CD4-positive, alpha-beta T cell treated with Interleukin-12 subunit alpha and Interleukin-12 subunit beta, for 1 hour (primary cell): ENCODE results near the gene UPK1B.
"Not testable (repeated sequence)": the region's sequence is repeated elsewhere in the genome, so short reads cannot be mapped to it uniquely, and the experiment has no call there.

Experiments used
- DNase-seq: peaks from one replicate; pipeline ENCODE4 v3.0.0-alpha.2; 2020

The UPK1B gene

DNA sequence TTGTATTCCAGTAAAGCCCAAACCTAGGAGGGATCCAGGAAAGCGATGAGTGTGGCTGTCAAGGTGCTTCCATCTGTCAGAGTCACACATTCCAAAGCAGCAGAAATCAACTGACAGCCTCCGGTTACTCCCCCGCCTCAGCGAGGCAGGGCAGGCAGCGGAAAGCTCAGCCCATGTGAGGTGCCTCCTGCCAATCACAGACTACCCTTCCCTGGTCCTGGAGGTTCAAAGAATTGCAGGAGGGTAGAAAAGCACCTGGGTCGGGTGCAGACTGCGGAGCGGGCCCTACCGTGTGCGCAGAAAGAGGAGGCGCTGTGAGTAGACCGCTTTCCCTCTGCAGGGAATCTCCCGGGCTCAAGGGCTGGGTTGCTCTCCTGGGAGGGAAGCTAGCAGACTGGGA, at the start of gene UPK1B:
UPK1B (plus strand) TSS at position 274 of the 400 bp plus-strand sequence. CDS start 13,144 bp downstream, outside the sequence.
- no peak for DNase-seq

DNA sequence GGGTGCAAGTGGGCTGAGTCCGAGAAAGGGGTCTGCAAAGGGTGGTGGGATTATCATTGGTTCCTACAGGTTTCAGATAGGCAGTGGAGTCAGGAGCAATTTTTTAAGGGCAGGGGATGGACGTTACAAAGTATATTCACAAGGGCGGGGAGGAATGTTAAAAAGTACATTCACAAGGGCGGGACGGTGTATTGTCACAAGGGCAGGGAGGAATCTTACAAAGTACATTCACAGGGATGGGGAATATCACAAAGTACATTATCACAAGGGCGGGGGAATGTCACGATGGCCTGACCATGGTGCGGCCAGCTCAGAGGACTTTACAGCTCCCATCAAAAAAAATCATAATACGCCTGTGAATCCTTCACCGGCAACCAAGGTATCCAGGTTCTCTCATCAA, 48.1 kb upstream of the UPK1B start:
- no peak for DNase-seq

DNA sequence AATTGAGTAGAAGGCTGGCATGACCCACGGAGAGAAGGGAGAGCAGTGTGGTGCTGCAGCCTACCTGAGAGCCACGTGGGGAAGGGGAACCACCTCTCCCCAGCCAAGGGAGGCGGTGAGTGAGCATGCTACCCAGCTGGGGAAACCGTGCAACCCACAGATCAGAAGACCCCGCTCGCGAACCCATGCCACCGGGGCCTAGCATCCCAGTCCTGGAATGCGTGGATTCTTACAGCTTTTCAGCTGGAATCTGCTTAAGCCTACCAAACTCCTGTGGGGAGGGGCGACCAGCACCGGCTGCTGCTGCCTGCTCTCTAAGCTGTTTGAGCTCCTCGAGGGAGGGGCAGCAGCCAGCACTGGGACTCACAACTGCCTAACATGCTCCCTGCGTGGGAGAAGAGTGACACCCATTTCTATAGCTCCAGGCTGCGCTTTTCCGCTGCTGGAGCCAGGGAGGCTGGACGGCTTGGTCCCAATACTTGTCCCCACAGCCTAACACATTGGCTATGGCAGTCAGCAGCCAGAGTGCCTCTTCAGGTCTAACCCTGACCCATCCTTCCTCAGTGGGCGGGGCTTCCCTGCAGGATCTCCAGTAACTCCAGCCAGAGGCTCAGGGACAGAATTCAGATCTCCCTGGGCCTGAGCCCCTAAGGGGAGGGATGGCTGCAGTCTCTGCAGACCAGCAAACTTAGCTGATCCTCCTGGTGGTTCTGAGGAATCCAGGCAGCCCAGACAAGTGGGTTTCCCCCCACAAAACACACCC, 47.5 kb upstream of the UPK1B start:
- no peak for DNase-seq

DNA sequence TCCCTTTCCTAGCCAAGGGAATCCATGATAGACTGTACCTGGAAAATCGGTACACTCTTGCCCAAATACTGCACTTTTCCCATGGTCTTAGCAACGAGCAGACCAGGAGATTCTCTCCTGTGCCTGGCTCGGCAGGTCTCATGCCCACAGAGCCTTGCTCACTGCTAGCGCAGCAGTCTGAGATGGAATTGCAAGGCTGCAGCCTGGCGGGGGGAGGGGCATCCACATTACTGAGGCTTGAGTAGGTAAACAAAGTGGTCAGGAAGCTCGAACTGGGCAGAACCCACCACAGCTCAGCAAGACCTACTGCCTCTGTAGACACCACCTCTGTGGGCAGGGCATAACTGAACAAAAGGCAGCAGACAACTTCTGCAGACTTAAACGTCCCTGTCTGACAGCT, 43.1 kb upstream of the UPK1B start:
- DNase-seq, result not testable (repeated sequence)

DNA sequence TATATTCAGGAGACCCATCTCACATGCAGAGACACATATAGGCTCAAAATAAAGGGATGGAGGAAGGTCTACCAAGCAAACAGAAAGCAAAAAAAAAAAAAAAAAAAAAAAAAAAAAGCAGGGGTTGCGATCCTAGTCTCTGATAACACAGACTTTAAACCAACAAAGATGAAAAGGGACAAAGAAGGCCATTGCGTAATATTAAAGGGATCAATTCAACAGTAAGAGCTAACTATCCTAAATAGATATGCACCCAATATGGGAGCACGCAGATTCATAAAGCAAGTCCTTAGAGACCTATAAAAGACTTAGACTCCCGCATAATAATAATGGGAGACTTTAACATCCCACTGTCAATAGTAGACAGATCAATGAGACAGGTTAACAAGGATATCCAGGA, 41.1 kb upstream of the UPK1B start:
- not testable (repeated sequence) for DNase-seq

DNA sequence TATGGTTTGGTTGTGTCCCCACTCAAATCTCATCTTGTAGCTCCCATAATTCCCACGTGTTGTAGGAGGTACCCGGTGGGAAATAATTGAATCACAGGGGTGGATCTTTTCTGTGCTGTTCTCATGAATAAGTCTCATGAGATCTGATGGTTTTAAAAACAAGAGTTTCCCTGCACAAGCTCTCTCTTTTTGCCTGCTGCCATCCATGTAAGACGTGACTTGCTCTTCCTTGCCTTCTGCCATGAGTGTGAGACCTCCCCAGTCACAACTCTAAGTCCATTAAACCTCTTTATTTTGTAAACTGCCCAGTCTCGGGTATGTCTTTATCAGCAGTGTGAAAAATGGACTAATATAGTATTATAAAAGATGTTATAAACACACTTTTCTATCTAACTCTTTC, 34.0 kb upstream of the UPK1B start:
- DNase-seq, result not testable (repeated sequence)

DNA sequence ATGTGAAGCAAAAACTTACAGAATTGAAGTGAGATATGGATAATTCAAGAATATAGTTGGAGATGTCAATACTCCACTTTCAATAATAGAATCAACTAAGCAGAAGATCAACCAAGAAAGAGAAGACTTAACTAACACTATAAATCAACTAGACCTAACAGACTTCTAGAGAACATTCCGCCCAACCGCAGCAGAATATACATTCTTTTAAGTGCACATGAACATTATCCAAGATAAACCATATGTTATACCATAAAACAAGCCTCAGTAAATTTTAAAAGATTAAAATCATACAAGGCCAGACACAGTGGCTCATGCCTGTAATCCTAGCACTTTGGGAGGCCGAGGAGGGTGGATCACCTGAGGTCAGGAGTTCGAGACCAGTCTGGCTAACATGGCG, 32.9 kb upstream of the UPK1B start:
- no peak for DNase-seq

DNA sequence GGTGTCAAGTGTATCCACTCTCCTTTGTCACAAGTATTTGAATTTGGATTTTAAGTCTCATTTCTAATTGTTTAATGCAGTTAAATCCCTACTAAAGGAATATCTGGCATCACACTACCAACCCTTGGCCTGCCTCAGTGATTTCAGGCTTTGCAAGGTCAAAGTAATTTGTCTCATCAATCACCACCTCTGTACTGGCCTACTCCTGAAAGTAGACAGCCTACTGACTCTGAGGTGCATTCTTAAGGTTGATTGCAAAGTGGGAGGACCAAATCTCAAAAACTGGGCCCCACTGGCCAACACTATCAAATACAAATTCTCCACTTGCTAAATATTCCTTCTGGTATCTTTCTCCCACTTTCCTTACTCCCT, 28.3 kb upstream of the UPK1B start:
- DNase-seq, result no peak

DNA sequence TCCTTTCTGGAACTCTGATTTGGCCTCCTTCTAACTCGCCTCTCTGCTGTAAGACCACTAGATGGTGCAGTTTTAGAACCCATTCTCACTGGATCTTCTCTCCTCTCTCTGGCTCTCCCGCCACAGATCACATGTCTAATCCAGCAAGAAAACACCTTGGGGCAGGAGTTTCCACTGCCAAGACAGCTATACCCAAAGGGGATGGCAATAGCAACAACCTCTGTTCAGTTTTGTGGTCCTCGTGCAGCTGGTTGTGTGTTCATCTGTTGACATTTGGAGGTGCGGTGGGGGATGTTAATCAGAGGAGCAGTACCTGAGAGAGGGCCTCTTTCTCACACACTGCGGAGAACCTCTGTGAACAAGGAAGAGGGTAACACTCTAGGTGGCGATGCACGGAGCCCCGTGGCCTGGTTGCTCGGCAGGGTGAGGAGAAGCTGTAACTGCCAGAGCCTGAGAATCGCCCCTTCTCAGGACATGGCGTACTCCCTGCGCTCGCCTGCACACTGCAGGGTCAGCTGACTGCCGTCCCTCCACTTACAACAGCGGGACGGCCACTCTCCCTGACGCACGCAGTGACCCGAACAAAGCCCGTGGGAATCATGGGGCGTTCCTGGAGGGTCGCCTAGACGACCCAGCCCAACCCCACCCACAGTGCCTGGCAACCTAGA, 27.8 kb upstream of the UPK1B start, which contains the start of gene TEX55:
TEX55 (plus strand) TSS at position 666 of the 668 bp plus-strand sequence. CDS start 25 bp downstream, outside the sequence.
- DNase-seq, result peak; percentile 15

DNA sequence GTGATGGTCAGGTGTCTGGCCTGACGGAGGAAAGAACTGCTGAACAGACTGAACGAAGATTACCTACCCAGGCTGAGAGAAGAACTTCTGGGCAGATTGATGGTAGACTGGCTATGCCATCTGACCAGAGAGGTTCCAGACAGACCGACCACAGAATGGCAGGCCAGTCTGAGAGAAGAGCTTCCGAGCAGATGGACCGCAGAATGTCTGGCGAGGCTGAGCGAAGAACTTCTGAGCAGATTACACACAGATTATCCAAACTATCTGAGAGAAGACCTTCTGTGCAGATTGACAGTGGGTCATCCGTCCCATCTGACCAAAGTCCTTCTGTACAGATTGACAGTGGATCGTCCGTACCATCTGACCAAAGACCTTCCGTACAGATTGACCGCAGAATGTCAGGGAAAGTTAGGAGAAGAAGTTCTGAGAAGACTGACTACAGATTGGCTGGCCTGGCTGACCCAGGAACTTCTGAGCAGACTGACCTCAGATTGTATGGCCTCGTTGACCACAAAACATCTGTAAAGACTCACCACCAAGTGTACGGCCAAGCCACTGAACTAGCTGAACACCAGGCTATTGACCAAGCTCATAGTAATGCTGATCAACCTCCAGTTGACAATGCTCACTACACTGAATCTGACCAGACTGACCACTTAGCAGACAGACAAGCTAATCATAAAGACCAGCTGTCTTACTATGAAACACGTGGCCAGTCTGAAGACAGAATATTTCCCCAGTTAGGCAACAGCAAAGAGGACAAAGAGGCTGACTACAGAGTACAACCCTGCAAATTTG, 26.6 kb upstream of the UPK1B start:
- DNase-seq, result no peak

DNA sequence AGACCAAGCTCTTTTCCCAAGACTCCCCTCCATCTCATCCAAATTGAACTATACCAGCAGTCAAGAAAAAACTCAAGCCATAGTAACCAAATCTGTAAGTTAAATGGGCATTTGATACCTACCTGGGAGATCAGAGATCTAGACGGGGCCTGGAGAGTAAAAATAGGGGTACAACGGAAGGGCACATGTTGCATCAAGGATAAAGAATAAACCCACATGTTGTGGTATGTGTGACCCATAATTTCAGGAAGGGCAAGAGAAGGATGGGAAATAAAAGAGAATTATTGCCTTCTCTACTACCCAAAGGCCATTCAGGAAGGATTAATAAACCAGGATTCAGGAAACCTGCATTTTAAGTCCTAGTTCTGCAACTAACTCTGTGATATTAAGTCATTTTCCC, 25.9 kb upstream of the UPK1B start:
- DNase-seq, result no peak

DNA sequence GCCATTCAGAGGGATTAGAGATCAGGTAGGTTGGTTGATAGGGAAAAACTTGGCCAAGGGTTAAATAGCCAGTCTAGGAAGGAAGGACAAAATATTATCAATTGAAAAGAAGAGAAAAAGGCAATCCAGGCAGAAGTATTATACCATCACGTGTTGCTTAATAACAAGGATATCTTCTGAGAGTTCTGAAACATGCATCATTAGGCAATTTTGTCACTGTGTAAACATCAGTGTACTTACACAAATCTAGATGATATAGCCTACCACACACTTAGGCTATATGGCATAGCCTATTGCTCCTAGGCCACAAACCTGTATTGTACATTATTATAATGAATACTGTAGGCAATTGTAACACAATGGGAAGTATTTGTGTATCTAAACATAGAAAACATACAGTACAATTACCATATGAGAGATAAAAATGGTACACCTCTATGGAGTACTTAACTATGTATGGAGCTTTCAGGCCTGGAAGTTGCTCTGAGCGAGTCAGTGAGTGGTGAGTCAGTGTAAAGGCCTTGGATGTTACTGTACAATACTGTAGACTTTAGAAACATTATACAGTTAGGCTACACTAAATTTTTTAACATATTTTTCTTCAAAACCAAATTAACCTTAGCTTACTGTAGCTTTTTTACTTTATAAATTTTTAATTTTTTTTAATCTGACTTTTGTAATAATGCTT, 24.8 kb upstream of the UPK1B start:
- no peak for DNase-seq

DNA sequence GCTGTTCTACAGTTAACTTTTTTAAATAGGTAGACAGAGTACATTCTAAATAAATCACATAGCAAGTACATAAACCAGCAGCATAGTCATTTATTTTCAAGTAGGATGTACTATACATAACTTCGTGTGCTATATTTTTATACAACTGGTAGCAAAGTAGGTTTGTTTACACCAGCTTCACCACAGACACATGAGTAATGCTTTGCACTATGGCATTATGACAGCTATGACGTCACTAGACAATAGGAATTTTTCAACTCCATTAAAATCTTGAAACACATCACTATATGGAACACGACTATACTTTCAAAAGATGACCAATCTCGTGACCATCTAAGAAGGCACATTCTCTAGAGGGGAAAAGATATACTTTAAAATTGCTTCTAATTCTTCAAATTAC, 23.9 kb upstream of the UPK1B start:
- DNase-seq, result no peak

DNA sequence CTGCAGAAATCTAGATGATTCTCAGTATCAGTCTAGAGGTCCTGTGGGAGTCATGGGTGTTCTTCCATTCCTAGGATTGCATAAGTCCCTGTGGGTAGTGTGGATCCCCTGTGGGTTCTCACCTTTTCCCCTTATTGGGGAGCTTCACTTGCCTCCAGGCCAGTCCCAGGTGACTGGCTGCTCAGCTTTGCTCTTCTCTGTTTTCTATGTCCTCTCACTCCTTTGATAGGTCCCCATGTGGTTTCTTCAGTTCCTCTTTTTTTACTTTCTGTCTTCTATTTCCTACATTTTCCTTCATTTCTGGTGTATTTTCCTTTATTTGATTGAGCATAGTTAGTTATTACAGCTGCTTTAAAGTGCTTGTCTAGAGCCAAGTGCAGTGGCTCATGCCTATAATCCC, 16.5 kb upstream of the UPK1B start:
- DNase-seq, result no peak

DNA sequence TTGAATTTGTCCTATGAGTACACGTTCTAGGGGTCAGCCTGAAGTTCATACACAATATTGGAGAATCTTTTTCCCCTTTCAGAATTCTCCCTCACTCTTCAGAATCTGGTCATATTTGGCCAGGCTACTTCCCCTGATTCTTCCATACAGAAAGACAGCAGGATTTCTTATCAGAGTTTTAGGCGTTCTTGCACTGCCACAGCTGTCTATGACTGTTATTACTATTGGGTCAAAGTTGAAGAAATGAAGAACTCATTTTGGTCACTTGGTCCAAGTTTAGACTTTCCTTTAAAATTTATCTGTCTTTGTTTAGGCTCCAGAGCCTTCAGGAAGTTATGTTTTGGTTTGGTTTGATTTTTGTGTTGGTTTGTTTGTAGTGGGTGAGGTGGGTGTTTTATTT, 15.4 kb upstream of the UPK1B start:
- no peak for DNase-seq

DNA sequence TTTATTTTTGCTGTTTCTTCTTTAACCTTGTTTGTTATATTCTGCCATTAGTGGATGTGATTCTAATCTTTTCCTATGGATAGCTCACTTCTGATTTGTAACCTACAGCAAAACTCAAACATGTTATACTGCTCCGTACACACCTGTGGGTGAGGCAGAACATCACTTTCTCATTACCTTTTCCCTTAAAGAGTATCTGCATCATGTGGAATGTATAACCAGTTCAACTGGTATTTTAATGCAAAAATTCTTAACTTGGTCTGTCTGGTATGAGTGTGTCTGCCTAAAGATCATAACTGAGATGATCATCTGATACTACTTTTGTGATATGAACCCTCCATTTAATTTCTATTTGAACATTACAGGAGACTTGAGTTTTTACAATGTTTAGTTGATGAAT, 13.0 kb upstream of the UPK1B start:
- no peak for DNase-seq

DNA sequence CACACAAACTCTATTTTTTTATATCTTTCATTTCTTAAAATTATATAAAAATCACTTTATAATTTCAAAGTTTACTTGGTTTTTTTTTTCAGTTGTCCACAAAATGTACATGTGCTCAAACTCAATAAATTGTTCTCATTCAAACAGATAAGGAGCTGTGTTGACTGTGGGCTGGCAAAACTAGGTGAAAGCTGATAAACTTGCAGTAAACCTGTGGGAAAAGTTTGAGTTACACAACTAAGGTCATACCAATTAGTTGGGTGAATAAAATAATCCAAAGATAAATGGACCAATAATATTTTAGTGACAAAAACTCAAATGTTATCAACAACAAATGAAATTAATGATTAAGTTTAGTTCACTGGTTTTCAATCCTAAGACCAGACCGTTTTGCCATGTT, 12.6 kb upstream of the UPK1B start:
- no peak for DNase-seq

DNA sequence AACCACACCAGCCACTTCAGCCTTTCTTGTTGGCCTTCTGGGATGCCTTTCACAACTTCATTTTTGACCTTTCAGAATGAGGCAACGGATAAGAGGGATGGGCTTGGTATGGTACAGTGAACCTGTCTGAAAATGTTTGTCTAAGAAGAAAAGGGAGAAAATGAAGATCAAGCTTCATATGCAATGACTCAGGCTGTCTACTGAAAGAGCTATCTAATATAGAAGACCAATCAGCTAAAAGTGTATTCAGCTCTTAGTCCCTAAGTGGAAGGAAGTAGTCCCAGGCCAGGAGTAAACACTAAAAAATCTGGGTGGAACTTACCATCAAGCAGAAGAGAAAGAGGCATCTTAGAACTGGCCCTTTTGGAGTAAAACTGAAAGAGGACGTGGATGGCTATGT, 12.2 kb upstream of the UPK1B start:
- no peak for DNase-seq

DNA sequence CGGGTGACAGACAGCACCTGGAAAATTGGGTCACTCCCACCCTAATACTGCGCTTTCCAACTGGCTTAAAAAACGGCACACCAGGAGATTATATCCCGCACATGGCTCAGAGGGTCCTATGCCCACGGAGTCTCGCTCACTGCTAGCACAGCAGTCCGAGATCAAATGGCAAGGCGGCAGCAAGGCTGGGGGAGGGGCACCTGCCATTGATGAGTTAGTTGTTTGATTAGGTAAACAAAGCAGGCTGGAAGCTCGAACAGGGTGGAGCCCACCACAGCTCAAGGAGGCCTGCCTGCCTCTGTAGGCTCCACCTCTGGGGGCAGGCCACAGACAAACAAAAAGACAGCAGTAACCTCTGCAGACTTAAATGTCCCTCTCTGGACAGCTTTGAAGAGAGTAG, 8.7 kb upstream of the UPK1B start:
- not testable (repeated sequence) for DNase-seq

DNA sequence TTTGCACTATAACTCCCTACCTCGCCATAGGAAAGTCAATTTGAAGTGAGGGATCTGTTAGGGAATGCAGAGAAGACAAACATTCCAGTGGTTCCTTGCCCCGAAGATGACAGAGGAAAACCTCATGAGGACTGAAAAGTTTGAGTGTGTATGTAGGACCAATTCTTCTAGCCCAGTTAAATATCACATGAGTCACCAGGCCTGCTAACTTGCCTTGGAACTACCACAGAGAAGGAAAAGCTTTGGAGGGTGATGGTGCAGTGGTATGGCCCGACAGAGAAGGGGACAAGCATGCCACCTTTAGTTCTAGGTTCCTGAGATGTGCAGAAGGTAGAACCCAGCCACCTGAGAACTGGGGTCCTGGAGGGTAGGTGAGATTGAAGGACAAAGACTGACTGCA, 2.6 kb upstream of the UPK1B start:
- DNase-seq, result no peak

DNA sequence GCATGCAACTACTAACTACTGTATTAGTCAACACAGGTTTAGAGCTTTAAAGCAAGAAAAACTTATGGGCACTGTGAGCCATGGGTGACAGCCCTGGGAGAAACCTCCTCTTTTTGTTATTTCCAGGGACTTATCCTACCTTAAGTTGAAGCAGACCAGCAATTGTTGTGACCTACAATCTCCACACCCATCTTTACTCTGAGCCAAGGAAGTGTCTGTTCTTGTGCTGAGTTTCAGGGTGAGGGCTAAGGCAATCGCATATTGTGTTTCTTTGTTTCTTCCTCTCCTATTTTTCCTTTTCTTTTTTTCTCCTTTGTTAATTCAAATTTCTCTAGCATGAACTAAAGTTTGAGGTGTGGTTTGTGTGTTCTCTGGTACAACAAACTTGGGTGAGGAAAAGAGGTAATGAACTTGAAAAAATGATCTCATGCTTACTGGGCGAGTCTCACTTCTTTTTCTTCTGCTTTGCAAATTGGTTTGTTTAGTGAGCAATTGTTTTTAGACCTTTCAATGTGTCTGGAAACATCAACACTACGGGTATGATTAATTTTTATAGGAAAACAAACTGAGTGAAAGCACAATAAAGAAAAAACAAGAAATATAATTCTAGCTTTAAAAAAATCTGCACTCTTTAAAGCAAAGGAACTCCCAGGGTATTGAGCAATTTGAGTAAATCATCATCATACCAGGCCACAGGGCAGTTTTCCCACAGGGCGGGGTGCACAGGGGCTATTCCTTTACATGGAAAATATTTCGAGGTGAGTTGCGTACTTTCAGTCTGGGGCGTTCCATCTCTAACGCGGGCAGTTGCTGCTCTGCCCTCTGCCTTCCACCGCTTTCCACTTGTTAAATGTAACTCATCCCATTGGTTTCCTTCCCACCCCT, 2.7 kb downstream of the UPK1B start:
- no peak for DNase-seq

DNA sequence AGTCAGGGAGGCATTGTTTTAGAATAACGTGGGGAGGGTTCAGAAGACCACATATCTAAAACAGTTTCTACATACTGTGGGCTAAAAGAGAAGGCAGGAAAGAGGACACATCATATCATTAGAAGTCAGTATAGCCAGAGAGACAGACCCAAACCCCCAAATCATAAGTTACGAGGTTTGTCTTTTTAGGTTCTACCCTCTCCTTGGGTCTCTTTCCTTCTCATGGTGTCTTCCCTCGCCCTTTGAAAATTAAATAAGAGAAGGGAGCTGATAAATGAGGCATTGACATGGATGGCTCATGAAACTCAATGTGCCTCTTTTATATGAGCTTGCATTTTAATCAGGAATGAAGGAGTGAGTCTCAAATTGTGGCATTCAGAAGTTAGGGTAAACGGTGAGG, 3.4 kb downstream of the UPK1B start:
- no peak for DNase-seq
